Heart right ventricle (tissue), 16 donors: ENCODE results near the gene CARMIL1. TPM values are rescaled to one million over a fixed set of nuclear protein-coding genes. Genes with fewer than 3 reads are reported as not detected.

Experiments
- ATAC-seq, 8 donors: fragments of 200-7000 bp; cut with Tn5 transposase; one replicate each; pipeline ENCODE4 v1.9.1; 2020; ENCODE audit warnings: mild to moderate bottlenecking in 8 of 8, moderate library complexity in 8 of 8, moderate number of reproducible peaks in 1 of 8
- DNase-seq, 2 donors: peaks; one replicate each; pipeline ENCODE4 v3.0.0-alpha.2; 2020
- H3K27ac ChIP-seq, 10 donors: fragments of 200-600 bp; sonication (generic) in 2 of 10; one replicate each; pipeline versions ENCODE4 v1.5.0 to v1.8.0; 2020 to 2022; ENCODE audit warnings: mild to moderate bottlenecking in 3 of 10
- H3K27me3 ChIP-seq, 7 donors: fragments of 200-600 bp; one replicate each; pipeline ENCODE4 v1.8.0; 2021 to 2022; ENCODE audit warnings: mild to moderate bottlenecking in 2 of 7
- H3K36me3 ChIP-seq, 9 donors: fragments of 200-600 bp; sonication (generic) in 1 of 9; one replicate each; pipeline versions ENCODE4 v1.5.0 to v1.8.0; 2020 to 2022; ENCODE audit warnings: mild to moderate bottlenecking in 2 of 9
- H3K4me1 ChIP-seq, 9 donors: fragments of 200-600 bp; sonication (generic) in 1 of 9; one replicate each; pipeline versions ENCODE4 v1.5.0 to v1.8.0; 2020 to 2022; ENCODE audit warnings: mild to moderate bottlenecking in 4 of 9
- H3K4me3 ChIP-seq, 10 donors: fragments of 200-600 bp; sonication (generic) in 2 of 10; one replicate each; pipeline versions ENCODE4 v1.5.0 to v1.8.0; 2020 to 2022; ENCODE audit warnings: mild to moderate bottlenecking in 7 of 10, moderate library complexity in 2 of 10
- H3K9me3 ChIP-seq, 11 donors: fragments of 200-600 bp in 10 of 11; sonication (generic) in 2 of 11; one replicate each; pipeline versions ENCODE4 v1.5.0 to v1.8.0; 2013 to 2022; ENCODE audit warnings: mild to moderate bottlenecking in 2 of 11, control low read depth in 1 of 11, moderate library complexity in 1 of 11
- WGBS, 2 donors: extraction: QIAGEN DNeasy Blood & Tissue Kit; methylation state at CpG; one replicate each; pipeline ENCODE4 v1.1.7; 2013; ENCODE audit warnings: inconsistent platforms in 1 of 2; 5-methylcytosine and 5-hydroxymethylcytosine counted together
- intact Hi-C, 10 donors: fragments of 100-400 bp; cut with DNase I; formaldehyde crosslinking; loops; one replicate each; pipeline versions ENCODE4 v1.11.1 to v1.14.2; 2022
- polyA plus RNA-seq, 2 donors: library from polyadenylated mRNA; stranded (reverse); fragments of 200-250 nt; gene quantifications; one replicate each; pipeline ENCODE4 v1.2.3, GENCODE V29; 2013
- total RNA-seq, 10 donors: library from RNA; stranded (reverse); fragmentation: NEBNext Ultra II Directional in 3 of 10; extraction: Animal tissue kit (Norgen Biotek cat#: 25700) in 3 of 10; gene quantifications; one replicate each; pipeline versions ENCODE4 v1.2.1 to v1.2.4, GENCODE V29; 2021 to 2023
- TF ChIP-seq, protein P1 (sequence below), 9 donors: fragments of 200-600 bp; sonication (generic) in 2 of 9; IDR thresholded peaks; one replicate each; pipeline versions ENCODE4 v1.5.0 to v1.8.0; 2021 to 2022; ENCODE audit warnings: antibody characterized with exemption in 9 of 9, mild to moderate bottlenecking in 5 of 9, moderate library complexity in 1 of 9
- donor health status: Arrhythmogenic right ventricular cardiomyopathy.
- donor health status: ischemic (EF 13 %, LVEDD 7.1; RV severe dilation, severe dysfunction).
- donor health status: healthy with polysubstance abuse.
- donor health status: DM: no; HTN: yes; CAD: no.
- donor health status: DM: no; HTN: no; CAD: no.
- donor health status: ischemic (EF 25% LVEDD 6.9; RV normal size, moderate dysfunction).
- donor health status: ischemic (EF 25% LVEDD 5.7; RV mildly dilated, moderate dysfunction).
- donor health status: healthy.
- donor health status: DM: yes; HTN: yes; CAD: no.
- donor health status: Ischemic cardiomyopathy.
- donor health status: ischemic (EF 35%, LVEDD 5.7; RV mildly dilated, moderate dysfunction).
- donor health status: nonischemic (EF 11% LVEDD 7.7; RV severe dilation, severe dysfunction).
- donor health status: DM: yes; HTN: yes; CAD: no.
- donor health status: PGD.
- donor health status: ischemic (EF 29% LVEDD 5.4; RV normal size, mild dysfunction).
- donor health status: nonischemic (EF 23%, LVEDD 6.1; RV moderate dilation, normal function).

Gene CARMIL1
- total and polyA plus RNA-seq, 12 donors: 1.2 to 10.3 (median 4.1) TPM

DNA sequence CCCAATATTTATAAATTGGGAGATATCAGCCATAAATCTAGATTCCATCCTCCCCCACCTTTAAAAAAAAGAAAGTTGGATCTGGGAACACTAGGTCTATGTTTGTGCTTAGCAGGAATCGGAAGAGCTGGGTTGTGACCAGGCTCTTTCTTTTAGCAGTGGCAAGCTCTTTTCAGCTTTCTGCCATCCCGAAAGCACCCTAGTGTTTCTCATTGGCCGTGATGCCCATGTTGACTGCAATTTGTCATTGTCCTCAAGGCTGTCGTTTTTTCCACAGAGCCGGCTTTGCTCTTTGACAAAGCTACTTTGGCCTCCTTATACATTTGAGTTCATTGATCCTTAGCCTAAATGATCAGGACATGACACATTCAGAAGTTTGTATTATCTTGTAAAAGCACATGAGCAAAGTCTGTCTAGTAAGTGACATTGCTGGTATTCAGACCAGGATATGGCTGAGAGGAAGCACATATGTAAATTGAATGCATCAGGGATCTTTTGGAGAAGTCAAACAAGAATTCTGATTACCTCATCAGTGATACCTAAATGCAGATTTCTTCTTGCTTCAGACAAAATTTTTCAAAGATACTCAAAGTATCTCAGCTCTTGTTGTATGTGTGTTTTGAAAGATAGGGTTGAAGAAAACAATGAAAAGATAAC, 50.1 kb downstream of the CARMIL1 start:
- WGBS, 2 donors: 84% methylated on average over 5 of the region's 5 CpGs
- DNase-seq: no peak
- no peaks in the 10 kb centered on the region for H3K36me3 ChIP-seq
- no peaks in the 10 kb centered on the region for H3K27me3 ChIP-seq
- H3K4me1 ChIP-seq: peaks cover 3 to 46% (median 32%) of the 10 kb centered on the region in 9 donors
- intact Hi-C loops: no loop called here
- no peak for ATAC-seq
- H3K27ac ChIP-seq: no peak overlapping the region
- H3K9me3 ChIP-seq: no peaks in the 10 kb centered on the region
- TF ChIP-seq, protein P1, sequence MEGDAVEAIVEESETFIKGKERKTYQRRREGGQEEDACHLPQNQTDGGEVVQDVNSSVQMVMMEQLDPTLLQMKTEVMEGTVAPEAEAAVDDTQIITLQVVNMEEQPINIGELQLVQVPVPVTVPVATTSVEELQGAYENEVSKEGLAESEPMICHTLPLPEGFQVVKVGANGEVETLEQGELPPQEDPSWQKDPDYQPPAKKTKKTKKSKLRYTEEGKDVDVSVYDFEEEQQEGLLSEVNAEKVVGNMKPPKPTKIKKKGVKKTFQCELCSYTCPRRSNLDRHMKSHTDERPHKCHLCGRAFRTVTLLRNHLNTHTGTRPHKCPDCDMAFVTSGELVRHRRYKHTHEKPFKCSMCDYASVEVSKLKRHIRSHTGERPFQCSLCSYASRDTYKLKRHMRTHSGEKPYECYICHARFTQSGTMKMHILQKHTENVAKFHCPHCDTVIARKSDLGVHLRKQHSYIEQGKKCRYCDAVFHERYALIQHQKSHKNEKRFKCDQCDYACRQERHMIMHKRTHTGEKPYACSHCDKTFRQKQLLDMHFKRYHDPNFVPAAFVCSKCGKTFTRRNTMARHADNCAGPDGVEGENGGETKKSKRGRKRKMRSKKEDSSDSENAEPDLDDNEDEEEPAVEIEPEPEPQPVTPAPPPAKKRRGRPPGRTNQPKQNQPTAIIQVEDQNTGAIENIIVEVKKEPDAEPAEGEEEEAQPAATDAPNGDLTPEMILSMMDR (IDR thresholded peaks at IDR 0.05): no peak
- H3K4me3 ChIP-seq: no peak overlapping the region

DNA sequence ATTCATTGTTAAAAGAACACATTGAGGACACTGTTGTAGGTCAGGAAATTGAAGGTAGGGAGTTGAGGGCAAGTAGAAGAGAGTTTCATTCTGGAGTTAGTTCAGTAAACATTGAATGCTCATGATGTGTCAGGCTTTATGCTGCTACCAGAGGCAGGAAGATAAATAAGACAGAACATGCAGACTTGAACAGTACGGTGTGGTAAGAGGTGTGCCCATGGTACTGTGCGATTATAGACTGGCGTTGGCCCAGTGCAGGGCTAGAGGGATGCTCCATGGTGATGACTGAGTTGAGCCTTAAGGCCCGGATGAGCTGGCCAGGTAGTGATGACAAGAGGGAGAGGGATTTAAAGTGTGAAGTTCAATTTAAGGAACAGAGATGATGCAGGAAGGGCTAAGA, 50.8 kb downstream of the CARMIL1 start:
- H3K36me3 ChIP-seq: no peaks in the 10 kb centered on the region
- intact Hi-C loops: no loop called here
- H3K4me1 ChIP-seq: peaks cover 3 to 46% (median 32%) of the 10 kb centered on the region in 9 donors
- TF ChIP-seq, protein P1 (IDR thresholded peaks at IDR 0.05): no peak
- H3K4me3 ChIP-seq: no peak overlapping the region
- H3K9me3 ChIP-seq: no peaks in the 10 kb centered on the region
- DNase-seq: no peak
- 89 to 92% methylated on average over 4 of the region's 4 CpGs for WGBS, 2 donors
- no peak overlapping the region for H3K27ac ChIP-seq
- no peaks in the 10 kb centered on the region for H3K27me3 ChIP-seq
- ATAC-seq: peak in 1 of 8 donors; percentile 9

DNA sequence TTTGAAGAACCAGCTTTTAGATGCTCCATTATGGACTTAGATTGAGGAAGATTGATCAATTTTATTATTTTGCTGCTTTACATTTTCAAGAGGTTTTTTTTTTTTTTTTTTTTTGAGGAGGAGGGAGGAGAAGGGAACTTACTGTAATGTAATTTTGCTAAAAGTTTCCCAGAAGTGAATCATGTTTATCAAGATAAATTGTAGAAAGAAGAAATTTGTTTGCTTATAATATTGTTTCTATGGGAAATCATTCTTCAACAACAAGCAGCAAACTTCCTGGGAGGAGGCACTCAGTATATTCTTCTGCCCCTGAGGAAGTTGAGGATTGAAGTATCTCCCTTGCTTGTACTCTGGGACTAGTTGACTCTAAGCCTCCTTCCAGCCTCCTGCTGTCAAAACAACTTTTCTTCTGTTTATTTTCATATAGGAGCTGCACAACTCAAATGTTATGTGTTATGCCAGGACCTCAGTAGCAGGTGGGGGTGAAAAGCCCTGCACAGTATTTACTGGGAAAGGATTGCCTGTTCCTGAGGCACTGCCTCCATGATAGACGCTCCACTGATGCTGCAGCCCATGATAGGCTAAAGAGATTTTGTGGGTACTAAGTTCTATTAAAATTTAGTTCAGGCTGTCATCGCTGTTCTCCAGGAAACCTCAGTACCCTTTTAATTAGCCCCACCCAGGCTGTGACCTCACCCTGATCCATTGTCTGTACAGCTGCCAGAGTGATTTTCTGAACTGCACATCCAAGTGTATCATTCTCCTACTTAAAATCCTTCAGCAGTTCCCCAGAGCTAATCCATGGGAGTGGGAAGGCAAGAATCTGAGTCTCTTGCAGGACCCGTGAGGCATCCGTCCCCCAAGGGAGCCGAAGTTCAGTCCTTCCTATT, 51.9 kb downstream of the CARMIL1 start:
- 56 to 68% methylated on average over 5 of the region's 5 CpGs for WGBS, 2 donors
- H3K4me1 ChIP-seq: peaks cover 3 to 46% (median 32%) of the 10 kb centered on the region in 9 donors
- H3K4me3 ChIP-seq: no peak overlapping the region
- intact Hi-C loops: no loop called here
- H3K27ac ChIP-seq: no peak overlapping the region
- no peak for DNase-seq
- TF ChIP-seq, protein P1 (IDR thresholded peaks at IDR 0.05): no peak
- H3K9me3 ChIP-seq: no peaks in the 10 kb centered on the region
- no peaks in the 10 kb centered on the region for H3K36me3 ChIP-seq
- peak in 2 of 8 donors; percentile 14 to 36 for ATAC-seq
- no peaks in the 10 kb centered on the region for H3K27me3 ChIP-seq

DNA sequence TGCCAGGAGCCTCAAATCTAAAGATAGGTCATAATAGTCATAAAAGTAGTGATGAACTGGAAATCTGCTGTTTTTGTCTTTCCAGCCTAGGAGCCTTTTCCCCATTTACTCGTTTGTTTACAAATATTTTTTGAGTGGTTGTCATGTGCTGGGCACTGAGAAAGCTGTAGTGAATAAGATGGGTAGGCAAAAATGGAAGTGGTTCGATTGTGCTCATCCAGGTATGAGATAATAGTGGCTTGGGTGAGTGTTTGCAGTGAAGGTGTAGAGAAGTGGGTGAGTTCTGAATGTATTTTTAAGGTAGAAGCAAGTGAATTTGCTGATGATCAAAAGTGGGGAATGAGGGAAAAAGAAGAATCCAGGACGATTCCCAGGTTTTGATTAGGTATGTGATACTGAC, 53.0 kb downstream of the CARMIL1 start:
- DNase-seq (no peak), ATAC-seq (no peak)
- H3K36me3 ChIP-seq: no peaks in the 10 kb centered on the region
- 63 to 70% methylated on average over 3 of the region's 3 CpGs for WGBS, 2 donors
- H3K27me3 ChIP-seq: no peaks in the 10 kb centered on the region
- TF ChIP-seq, protein P1 (IDR thresholded peaks at IDR 0.05): no peak
- H3K9me3 ChIP-seq: no peaks in the 10 kb centered on the region
- no peak overlapping the region for H3K4me3 ChIP-seq
- intact Hi-C loops: no loop called here
- H3K27ac ChIP-seq: no peak overlapping the region
- H3K4me1 ChIP-seq: peaks cover 0 to 37% (median 27%) of the 10 kb centered on the region in 9 donors
